GM12878 (cell line): ENCODE results near the gene TLR10.

Experiments
- BMI1 ChIP-seq: fragments of 450-650 bp; IDR thresholded peaks from 2 replicates; pipeline ENCODE4 v1.6.1; 2016; ENCODE audit warnings: mild to moderate bottlenecking, moderate library complexity, borderline replicate concordance
- EED ChIP-seq: sonication (generic); IDR thresholded peaks from 2 replicates; pipeline ENCODE4 v1.6.1; 2016; ENCODE audit warnings: antibody characterized with exemption, low read depth
- EZH2 ChIP-seq: IDR thresholded peaks from 2 replicates; pipeline ENCODE4 v1.6.1; 2012; ENCODE audit warnings: low read depth, mild to moderate bottlenecking, control low read depth, inconsistent platforms, low read length, borderline replicate concordance; ENCODE audit not compliant: control insufficient read depth
- POLR2A ChIP-seq: IDR thresholded peaks from 2 replicates; pipeline ENCODE4 v1.6.1; 2011; ENCODE audit warnings: low read depth, mild to moderate bottlenecking, low read length
- SP1 ChIP-seq: IDR thresholded peaks from one replicate; pipeline ENCODE4 v1.6.1; 2011; ENCODE audit warnings: low read depth, low read length
- SPI1 ChIP-seq: IDR thresholded peaks from 2 replicates; pipeline ENCODE4 v1.6.1; 2011; ENCODE audit warnings: low read depth, mild to moderate bottlenecking, low read length, moderate library complexity, borderline replicate concordance; ENCODE audit not compliant: insufficient read depth
- ZNF217 ChIP-seq: fragments of 450-650 bp; IDR thresholded peaks from 2 replicates; pipeline ENCODE4 v1.6.1; 2017; ENCODE audit warnings: antibody characterized with exemption, mild to moderate bottlenecking
- ZSCAN29 ChIP-seq: fragments of 450-650 bp; IDR thresholded peaks from 2 replicates; pipeline ENCODE4 v1.6.1; 2017; ENCODE audit warnings: mild to moderate bottlenecking, moderate library complexity
- ZZZ3 ChIP-seq: IDR thresholded peaks from 2 replicates; pipeline ENCODE4 v1.6.1; 2011; ENCODE audit warnings: low read depth; ENCODE audit not compliant: control insufficient read depth, insufficient read length
- TF ChIP-seq, protein P1 (sequence below): IDR thresholded peaks from 2 replicates; pipeline ENCODE4 v1.6.1; 2012; ENCODE audit warnings: low read depth, low read length, improper control_type of control experiment
- TF ChIP-seq, protein P2 (sequence below), 3 experiments: IDR thresholded peaks in 2 of 3; conservative IDR thresholded peaks in 1 of 3; 2 replicates each; pipeline ENCODE4 v1.5.1; 2011; ENCODE audit warnings: low read depth in 3 of 3, low read length in 3 of 3, mild to moderate bottlenecking in 3 of 3, control low read depth in 2 of 3, moderate library complexity in 2 of 3, inconsistent platforms in 1 of 3, mixed read lengths in 1 of 3; ENCODE audit not compliant: control insufficient read depth in 2 of 3, insufficient read depth in 1 of 3; ENCODE audit errors: extremely low read depth in 1 of 3

DNA sequence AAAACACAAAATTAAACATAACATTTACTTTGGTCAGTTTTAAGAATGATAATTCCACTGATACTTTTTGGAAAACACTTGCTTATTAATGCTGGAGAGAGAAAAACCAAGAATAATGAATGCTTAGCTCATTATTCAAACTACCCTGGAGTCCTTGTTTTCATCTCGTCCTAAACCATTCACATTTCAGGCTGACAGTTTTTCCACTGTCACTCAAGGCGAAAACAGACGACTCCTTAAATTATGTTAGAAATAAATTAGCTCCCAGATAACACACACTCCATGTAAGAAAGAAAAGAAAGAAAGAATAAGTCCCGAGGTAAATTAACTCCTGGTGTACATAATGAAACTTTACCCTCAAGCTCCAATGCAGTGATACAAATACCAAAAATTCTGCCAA is 33.5 kb downstream of the TLR10 start:
- no peak for TF ChIP-seq BMI1
- no peak for TF ChIP-seq SPI1
- no peak for TF ChIP-seq ZNF217
- TF ChIP-seq EED = no peak
- TF ChIP-seq EZH2 = no peak
- TF ChIP-seq, protein P1, sequence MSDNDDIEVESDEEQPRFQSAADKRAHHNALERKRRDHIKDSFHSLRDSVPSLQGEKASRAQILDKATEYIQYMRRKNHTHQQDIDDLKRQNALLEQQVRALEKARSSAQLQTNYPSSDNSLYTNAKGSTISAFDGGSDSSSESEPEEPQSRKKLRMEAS = no peak
- no peak for TF ChIP-seq SP1
- no peak for TF ChIP-seq POLR2A
- TF ChIP-seq, protein P2, sequence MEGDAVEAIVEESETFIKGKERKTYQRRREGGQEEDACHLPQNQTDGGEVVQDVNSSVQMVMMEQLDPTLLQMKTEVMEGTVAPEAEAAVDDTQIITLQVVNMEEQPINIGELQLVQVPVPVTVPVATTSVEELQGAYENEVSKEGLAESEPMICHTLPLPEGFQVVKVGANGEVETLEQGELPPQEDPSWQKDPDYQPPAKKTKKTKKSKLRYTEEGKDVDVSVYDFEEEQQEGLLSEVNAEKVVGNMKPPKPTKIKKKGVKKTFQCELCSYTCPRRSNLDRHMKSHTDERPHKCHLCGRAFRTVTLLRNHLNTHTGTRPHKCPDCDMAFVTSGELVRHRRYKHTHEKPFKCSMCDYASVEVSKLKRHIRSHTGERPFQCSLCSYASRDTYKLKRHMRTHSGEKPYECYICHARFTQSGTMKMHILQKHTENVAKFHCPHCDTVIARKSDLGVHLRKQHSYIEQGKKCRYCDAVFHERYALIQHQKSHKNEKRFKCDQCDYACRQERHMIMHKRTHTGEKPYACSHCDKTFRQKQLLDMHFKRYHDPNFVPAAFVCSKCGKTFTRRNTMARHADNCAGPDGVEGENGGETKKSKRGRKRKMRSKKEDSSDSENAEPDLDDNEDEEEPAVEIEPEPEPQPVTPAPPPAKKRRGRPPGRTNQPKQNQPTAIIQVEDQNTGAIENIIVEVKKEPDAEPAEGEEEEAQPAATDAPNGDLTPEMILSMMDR (IDR thresholded peaks at IDR 0.05 in 2 of 3, conservative IDR thresholded peaks at IDR 0.05 in 1 of 3; ENCODE audit: control insufficient read depth in 2 of 3, extremely low read depth in 1 of 3, insufficient read depth in 1 of 3, low read depth in 3 of 3, low read length in 3 of 3) = no peak
- TF ChIP-seq ZSCAN29 = no peak
- no peak for TF ChIP-seq ZZZ3
